ENCODE results near the gene ATN1.

- TF ChIP-seq FOXM1 (IDR thresholded peaks at IDR 0.05; ENCODE audit: low read depth) (no peak), FOXM1 (CRISPR knock-in tag; IDR thresholded peaks at IDR 0.05; ENCODE audit: low read depth) (no peak), MAFF (IDR thresholded peaks at IDR 0.05; ENCODE audit: low read length) (no peak), ZNF224 (CRISPR knock-in tag; IDR thresholded peaks at IDR 0.05) (no peak)
These were observed 44.1 kb upstream of the ATN1 start for GRCh38 chr12:6883683-6884082.

All from K562 (cell line).